GM19395 (cell line): ENCODE data around the gene FLVCR2.

ENCODE experiments used
- ATAC-seq: cut with Tn5 transposase; IDR thresholded peaks from one replicate; pipeline ENCODE4 v1.9.1; 2021; ENCODE audit warnings: mild to moderate bottlenecking, moderate library complexity; ENCODE audit not compliant: unreplicated experiment

Gene FLVCR2

GRCh38 chr14:75626396-75626795 is 48.0 kb downstream of the FLVCR2 start:
- no peak for ATAC-seq

GRCh38 chr14:75626863-75627262 is 48.4 kb downstream of the FLVCR2 start:
- ATAC-seq, result no peak

- no peak for ATAC-seq
Observed at GRCh38 chr14:75627406-75627805, 49.0 kb downstream of the FLVCR2 start.

DNA sequence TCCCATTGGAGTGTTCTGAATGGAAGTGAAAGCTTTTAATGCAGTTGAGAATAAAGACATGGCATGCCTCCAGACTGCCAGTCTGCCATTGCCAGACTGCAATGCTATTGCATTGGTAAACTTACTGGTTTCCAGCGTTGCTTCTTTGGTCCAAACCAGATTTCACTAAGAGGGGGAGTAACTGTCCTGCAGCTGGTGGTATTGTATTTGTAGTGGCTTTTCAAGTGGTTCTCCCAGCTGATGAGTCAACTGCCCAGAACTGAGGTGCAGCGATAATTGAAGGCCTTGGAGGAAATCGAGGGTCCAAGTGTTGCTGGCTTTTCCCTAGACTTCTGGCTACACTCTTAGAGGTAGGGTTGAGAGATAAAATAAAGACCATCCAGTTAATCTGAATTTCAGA is 50.4 kb downstream of the FLVCR2 start:
- ATAC-seq, result no peak

DNA sequence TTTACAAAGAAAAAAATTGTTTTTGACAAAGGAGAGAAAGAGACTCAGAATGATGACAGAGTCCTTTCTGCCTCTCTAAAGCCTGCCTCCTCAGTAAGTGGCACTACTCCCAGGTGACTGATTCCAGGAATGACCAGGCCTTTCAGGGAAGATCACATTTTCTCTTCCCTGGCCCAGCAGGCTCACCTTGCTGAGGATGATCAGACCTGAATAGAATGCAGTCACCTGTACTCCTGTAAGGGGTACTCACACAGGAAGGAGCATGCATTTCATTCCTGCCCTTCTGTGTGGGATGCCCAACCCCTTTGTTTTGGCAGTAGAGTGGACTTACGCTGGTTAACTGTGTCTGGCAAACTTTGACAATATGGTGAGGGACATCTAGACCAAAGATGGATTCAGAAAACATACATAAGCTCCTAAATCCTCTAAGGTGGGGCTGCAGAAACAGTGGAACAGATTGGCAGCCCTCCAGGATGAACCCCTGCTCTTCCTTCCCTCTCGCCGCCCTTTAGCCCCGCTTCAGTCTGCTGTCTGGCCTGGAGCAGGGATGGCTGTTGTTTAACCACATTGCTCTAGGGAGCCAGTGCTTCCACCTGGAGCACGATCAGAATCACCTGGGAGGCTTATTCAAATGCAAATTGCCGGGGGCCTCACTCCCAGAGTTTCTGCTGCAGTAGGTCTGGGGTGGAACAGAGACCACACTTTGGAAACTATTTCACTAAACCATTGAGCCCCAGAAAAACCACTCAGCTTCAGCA is 52.5 kb downstream of the FLVCR2 start:
- ATAC-seq, result no peak

DNA sequence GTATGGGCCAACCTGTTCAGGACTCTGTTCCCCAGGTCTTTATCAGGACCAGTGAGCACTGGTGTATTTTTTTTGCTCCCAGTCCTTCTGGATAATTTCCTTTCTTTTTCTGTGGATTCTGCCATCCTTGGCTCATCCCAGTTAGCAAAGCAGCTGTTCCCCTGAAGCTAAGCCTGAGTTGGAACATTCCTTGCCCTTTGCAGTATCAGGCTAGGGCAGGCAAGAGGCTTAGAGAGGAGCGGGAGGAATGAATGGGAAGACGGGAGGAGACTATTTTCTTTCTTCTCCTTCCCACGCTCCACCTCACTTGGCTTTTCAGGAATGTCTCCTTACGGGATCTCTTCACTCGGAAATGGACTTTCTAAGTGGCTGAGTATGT is 53.0 kb downstream of the FLVCR2 start:
- ATAC-seq, result no peak

- no peak for ATAC-seq
Observed at GRCh38 chr14:75634848-75635247, 56.4 kb downstream of the FLVCR2 start.

DNA sequence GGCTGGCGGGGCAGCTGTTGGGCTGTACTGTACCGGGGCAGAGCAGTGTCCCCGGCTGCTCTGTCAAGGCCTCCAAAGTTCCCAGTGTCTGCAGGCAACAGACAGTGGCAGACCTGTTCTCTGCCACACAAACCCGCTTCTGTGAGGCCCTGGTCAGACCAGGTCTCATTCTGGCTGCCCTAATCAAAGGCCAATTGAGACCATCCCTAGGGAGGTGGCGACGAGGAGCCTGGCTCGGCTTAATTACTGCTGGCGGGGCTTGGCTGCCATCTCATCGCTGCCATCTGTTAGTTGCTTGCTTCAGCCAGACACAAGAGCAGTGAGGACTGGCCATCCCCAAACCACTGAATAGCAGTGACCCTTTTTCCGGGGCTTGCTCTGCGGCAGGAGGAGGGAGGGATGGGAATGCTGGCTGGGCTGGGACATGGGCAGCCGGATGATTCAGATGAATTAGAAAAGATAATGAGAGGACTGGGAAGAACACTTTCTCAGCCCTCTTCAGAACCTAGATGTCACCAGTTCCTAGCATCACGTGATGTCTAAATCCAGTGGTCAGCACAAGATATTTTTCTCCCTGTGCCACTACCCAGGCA is 57.8 kb downstream of the FLVCR2 start:
- ATAC-seq, result no peak

DNA sequence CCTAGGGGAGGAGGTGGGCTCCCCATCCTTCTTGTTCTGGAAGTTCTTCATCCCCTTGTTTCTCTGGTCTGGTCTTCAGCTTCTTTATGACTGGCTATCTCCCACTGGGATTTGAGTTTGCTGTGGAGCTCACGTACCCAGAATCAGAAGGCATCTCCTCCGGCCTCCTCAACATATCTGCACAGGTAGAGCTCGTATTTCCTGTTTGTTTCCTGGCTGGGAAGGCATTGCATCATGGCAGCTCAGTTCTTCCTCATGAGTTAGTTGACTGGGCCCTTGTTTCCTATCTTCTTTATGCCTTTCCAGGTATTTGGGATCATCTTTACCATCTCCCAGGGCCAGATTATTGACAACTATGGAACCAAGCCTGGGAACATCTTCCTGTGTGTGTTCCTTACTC is 62.5 kb downstream of the FLVCR2 start:
- no peak for ATAC-seq

- no peak for ATAC-seq
Observed at GRCh38 chr14:75643985-75644384, 65.6 kb downstream of the FLVCR2 start.

DNA sequence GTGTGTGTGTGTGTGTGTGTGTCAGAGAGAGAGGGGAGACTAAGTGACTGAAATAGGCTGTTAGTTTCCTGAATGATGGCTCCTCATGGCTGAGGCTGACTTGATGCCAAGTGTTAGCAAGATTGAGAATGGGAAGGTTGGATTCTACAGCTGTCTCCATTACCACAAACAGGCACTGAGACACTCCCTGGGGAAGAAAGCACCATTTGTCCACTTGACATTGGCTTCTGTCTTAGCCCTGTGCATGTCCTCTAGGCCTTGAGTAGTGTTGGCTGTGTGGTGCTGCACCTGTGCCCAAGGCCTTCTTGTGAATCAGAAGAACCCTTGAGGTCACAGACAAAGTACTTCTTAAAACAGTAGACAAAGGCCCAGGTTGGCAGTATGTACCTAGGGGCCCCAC is 66.6 kb downstream of the FLVCR2 start:
- no peak for ATAC-seq

GRCh38 chr14:75646762-75647161 is 68.3 kb downstream of the FLVCR2 start:
- no peak for ATAC-seq

- ATAC-seq, result no peak
Observed at GRCh38 chr14:75647640-75648039, 69.2 kb downstream of the FLVCR2 start.

- no peak for ATAC-seq
Observed at GRCh38 chr14:75648066-75648838, 69.8 kb downstream of the FLVCR2 start.

DNA sequence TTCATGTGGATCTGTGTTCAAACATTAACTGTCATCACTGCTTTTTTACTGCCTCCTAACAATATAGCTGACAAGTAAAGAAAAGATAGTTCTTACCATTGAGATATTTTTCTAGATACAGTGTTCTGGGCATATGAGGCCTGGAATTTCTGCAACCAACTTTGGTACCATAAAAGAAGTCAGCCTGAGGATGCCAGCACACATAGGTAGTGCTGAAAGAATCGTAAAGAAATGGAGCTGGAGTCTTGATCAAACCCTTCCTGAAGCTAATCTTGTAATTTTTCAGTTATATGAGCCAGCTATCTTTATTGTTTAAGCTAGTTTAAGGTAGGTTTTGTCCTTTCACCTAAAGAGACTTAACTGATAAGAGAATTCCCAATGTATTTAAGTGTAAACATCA is 70.9 kb downstream of the FLVCR2 start:
- ATAC-seq, result no peak

GRCh38 chr14:75649773-75650172 is 71.4 kb downstream of the FLVCR2 start:
- ATAC-seq, result no peak

GRCh38 chr14:75650253-75651058 is 72.0 kb downstream of the FLVCR2 start:
- ATAC-seq, result no peak

DNA sequence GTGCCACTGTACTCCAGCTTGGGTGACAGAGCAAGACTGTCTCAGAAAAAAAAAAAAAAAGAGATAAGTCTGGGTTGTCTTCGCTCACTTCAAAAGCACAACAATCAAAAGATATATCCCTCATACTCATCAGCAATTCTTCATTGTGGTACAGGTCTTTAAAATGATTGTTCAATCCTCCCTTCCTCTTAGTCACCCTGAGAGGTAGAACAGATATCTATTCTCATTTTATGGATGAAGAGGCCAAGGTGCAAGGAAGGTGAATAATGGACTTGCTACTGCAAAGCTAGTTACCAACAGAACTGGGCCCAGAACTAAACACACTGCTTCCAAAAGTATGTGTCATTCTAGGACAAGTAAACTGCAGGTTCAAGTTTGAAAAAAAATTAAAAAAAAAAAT is 75.1 kb downstream of the FLVCR2 start:
- no peak for ATAC-seq

DNA sequence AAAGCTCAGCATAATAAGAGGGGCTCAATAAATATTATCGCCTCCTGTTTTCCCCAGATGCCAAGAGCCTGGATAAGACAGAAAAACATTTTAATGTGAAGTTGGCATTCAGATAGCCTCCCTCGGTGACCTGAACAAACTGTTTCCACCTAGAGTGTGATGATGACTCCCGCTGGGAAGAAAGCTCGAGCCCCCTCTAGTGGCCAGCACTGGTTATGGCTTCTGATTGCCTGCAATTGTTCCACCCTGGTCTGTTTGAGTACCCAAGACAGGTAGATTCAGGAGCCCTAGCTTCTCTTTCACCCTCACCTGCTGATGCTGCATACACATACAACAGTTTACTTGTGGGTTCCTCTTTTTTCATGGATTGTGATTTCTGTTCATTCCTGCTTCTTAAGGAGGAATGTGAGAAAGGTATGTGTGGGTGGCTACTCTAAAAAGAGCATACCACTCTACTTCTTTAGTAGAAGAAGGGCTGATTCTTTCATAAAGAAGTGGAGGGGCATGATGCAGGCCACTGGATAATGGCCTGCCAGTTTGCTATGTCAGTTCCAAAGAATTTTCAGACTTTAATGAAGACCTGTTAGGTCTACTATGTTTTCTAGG is 75.8 kb downstream of the FLVCR2 start:
- peak; percentile 75 for ATAC-seq

DNA sequence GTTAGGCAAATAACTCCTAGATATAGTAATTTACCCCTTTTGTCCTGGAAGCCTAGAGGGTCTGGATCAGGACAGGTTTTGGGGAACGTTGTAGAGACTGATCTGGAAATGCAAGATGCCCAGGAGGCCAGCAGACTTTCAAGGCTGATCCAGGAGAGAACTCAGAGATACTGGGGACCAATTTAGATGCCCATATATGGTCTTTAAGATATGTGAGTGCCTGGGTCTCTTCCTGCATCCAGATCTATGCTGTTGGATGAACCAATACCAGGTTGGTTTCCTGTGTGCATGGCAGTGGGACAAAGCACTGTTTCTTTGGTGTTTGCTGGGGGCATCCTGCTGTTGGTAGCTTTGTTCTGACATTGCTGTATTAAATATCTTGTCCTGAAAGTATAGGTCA is 76.8 kb downstream of the FLVCR2 start:
- no peak for ATAC-seq

- no peak for ATAC-seq
Observed at GRCh38 chr14:75657331-75657730, 78.9 kb downstream of the FLVCR2 start.
